Esophagus muscularis mucosa (tissue), 4 donors: Measurements from ENCODE around the gene TFF2. TPM values are rescaled to one million over a fixed set of nuclear protein-coding genes. Genes with fewer than 3 reads are reported as not detected.

ENCODE experiments used
- DNase-seq: peaks from one replicate; pipeline ENCODE4 v3.0.0-alpha.2; 2017; ENCODE audit errors: extremely low spot score
- H3K27ac ChIP-seq, 4 donors: fragments of 200-600 bp; sonication (generic); replicated peaks in 1 of 4; 1 replicate in 3 of 4; 2 replicates in 1 of 4; pipeline ENCODE4 v1.5.1; 2016 to 2019; ENCODE audit warnings: mild to moderate bottlenecking in 1 of 4
- H3K27me3 ChIP-seq, 4 donors: fragments of 200-600 bp; sonication (generic); one replicate each; pipeline versions ENCODE4 v1.5.1 to v1.6.0; 2016 to 2019
- H3K36me3 ChIP-seq, 4 donors: fragments of 200-600 bp; sonication (generic); one replicate each; pipeline ENCODE4 v1.5.1; 2016 to 2019
- H3K4me1 ChIP-seq, 4 donors: fragments of 200-600 bp; sonication (generic); one replicate each; pipeline ENCODE4 v1.5.1; 2016 to 2019
- H3K4me3 ChIP-seq, 4 donors: fragments of 200-600 bp; sonication (generic); 1 replicate in 2 of 4; 2 replicates in 2 of 4; pipeline ENCODE4 v1.5.1; 2016 to 2019; ENCODE audit warnings: mild to moderate bottlenecking in 4 of 4, moderate library complexity in 1 of 4
- H3K9me3 ChIP-seq, 4 donors: fragments of 200-600 bp; sonication (generic); 1 replicate in 3 of 4; 2 replicates in 1 of 4; pipeline ENCODE4 v1.5.1; 2016 to 2019
- EP300 ChIP-seq: sonication (generic); formaldehyde crosslinking; IDR thresholded peaks from one replicate; pipeline ENCODE4 v1.6.1; 2017; ENCODE audit warnings: antibody characterized with exemption
- POLR2A ChIP-seq: fragments of 450-650 bp; IDR thresholded peaks from one replicate; pipeline ENCODE4 v1.6.1; 2017; ENCODE audit warnings: antibody characterized with exemption, moderate library complexity, mild to moderate bottlenecking, low read depth
- POLR2AphosphoS5 ChIP-seq, 2 donors: sonication (generic); formaldehyde crosslinking; IDR thresholded peaks; one replicate each; pipeline ENCODE4 v1.6.1; 2017; ENCODE audit warnings: antibody characterized with exemption in 2 of 2
- WGBS: methylation state at CpG from one replicate; pipeline ENCODE4 v1.1.5; 2018; 5-methylcytosine and 5-hydroxymethylcytosine counted together
- intact Hi-C: fragments of 100-400 bp; cut with DNase I; formaldehyde crosslinking; loops from one replicate; pipeline ENCODE4 v1.15.1; 2023
- total RNA-seq, 4 donors: library from RNA; depleted of rRNA; stranded (reverse); fragments of >200 nt; gene quantifications; one replicate each; pipeline versions ENCODE4 v1.1.0 to v1.2.1, GENCODE V29; 2016
- TF ChIP-seq, protein P1 (sequence below), 3 experiments: fragments of 200-600 bp in 2 of 3; fragments of 450-650 bp in 1 of 3; sonication (generic) in 2 of 3; IDR thresholded peaks; one replicate each; pipeline ENCODE4 v1.5.1; 2017 to 2019; ENCODE audit warnings: antibody characterized with exemption in 3 of 3, mild to moderate bottlenecking in 2 of 3, moderate library complexity in 1 of 3

Gene TFF2
- total RNA-seq, 4 donors from 2014 or later, result not detected

DNA sequence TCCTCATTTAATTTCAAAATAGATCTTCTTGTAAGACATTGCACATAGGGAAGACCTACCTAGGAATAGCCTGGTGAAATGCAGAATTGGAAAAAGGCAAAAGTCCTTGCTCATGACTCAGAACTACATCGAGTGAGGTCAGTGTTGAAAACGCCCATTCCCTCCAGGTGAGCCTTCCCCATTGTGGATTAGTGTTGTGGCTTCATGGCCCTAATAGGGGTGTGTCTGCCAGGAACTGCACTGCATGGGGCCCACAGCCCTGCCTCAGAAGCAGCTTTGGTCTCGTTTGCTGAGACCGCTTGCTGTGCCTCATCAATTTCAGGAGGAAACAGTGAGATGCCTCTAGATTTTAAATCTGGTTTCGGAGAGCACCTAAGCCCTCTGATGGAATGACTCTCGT lies 52.6 kb downstream of the TFF2 start:
- DNase-seq, result no peak
- WGBS, result 83% methylated on average over 6 of the region's 6 CpGs
- Histone ChIP-seq H3K27me3 (no peaks in the 10 kb centered on the region), H3K4me3 (no peak overlapping the region), H3K4me1 (peaks cover 12 to 22% (median 17%) of the 10 kb centered on the region in 4 donors), H3K27ac (no peak overlapping the region), H3K36me3 (peaks cover 0 to 38% (median 26%) of the 10 kb centered on the region in 4 donors), H3K9me3 (no peaks in the 10 kb centered on the region)
- intact Hi-C loops, result no loop called here
- TF ChIP-seq, protein P1, sequence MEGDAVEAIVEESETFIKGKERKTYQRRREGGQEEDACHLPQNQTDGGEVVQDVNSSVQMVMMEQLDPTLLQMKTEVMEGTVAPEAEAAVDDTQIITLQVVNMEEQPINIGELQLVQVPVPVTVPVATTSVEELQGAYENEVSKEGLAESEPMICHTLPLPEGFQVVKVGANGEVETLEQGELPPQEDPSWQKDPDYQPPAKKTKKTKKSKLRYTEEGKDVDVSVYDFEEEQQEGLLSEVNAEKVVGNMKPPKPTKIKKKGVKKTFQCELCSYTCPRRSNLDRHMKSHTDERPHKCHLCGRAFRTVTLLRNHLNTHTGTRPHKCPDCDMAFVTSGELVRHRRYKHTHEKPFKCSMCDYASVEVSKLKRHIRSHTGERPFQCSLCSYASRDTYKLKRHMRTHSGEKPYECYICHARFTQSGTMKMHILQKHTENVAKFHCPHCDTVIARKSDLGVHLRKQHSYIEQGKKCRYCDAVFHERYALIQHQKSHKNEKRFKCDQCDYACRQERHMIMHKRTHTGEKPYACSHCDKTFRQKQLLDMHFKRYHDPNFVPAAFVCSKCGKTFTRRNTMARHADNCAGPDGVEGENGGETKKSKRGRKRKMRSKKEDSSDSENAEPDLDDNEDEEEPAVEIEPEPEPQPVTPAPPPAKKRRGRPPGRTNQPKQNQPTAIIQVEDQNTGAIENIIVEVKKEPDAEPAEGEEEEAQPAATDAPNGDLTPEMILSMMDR (IDR thresholded peaks at IDR 0.05), result no peak
- TF ChIP-seq EP300 (no peak), POLR2AphosphoS5 (IDR thresholded peaks at IDR 0.05) (no peak), POLR2A (no peak)

DNA sequence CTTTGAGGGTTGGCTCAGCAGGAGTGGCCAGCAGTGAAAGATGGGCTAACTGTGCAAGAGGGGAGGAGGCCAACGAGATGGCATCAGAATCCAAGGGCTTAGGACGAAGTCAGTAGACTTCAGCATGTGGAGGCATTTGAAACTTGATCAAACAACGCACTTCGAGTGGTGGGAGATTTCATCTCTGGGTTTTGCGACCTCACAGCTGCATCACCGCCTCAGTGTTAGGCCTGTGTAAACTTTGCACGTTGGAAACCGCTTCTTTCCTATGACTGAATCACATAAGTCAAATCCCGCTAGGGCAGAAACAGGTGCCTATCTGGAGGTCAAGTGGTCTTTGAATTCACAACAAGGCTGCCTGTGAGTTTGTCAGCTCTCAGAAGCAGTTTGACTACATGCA lies 53.4 kb downstream of the TFF2 start:
- intact Hi-C loops, result no loop called here
- Histone ChIP-seq H3K27ac (no peak overlapping the region), H3K36me3 (peaks cover 2 to 45% (median 31%) of the 10 kb centered on the region in 4 donors), H3K4me1 (peaks cover 6 to 22% (median 14%) of the 10 kb centered on the region in 4 donors), H3K9me3 (no peaks in the 10 kb centered on the region), H3K4me3 (no peak overlapping the region), H3K27me3 (no peaks in the 10 kb centered on the region)
- TF ChIP-seq, protein P1 (IDR thresholded peaks at IDR 0.05), result no peak
- TF ChIP-seq POLR2AphosphoS5 (IDR thresholded peaks at IDR 0.05) (no peak), POLR2A (no peak), EP300 (no peak)
- no peak for DNase-seq
- whole genome bisulfite sequencing, result 84% methylated on average over 9 of the region's 9 CpGs

DNA sequence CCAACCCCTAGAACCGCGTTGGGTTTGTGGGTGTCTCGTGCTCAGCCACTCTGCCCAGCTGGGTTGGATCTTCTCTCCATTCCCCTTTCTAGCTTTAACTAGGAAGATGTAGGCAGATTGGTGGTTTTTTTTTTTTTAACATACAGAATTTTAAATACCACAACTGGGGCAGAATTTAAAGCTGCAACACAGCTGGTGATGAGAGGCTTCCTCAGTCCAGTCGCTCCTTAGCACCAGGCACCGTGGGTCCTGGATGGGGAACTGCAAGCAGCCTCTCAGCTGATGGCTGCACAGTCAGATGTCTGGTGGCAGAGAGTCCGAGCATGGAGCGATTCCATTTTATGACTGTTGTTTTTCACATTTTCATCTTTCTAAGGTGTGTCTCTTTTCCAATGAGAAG lies 54.3 kb downstream of the TFF2 start:
- Histone ChIP-seq H3K27ac (no peak overlapping the region), H3K27me3 (no peaks in the 10 kb centered on the region), H3K9me3 (no peaks in the 10 kb centered on the region), H3K36me3 (peaks cover 8 to 54% (median 39%) of the 10 kb centered on the region in 4 donors), H3K4me3 (no peak overlapping the region), H3K4me1 (peaks cover 5 to 15% (median 10%) of the 10 kb centered on the region in 4 donors)
- TF ChIP-seq, protein P1 (IDR thresholded peaks at IDR 0.05), result no peak
- TF ChIP-seq POLR2A (no peak), POLR2AphosphoS5 (IDR thresholded peaks at IDR 0.05) (no peak), EP300 (no peak)
- intact Hi-C loops, result no loop called here
- 79% methylated on average over 7 of the region's 7 CpGs for WGBS
- no peak for DNase-seq

Other genes starting within 250 kb of the TFF2 start
- gene ABCG1, start 131.9 kb downstream of the TFF2 start, total RNA-seq, result 10 to 100 TPM; 16.1 to 25.9 (median 20.0) TPM
- gene TFF3, start 35.6 kb downstream of the TFF2 start, total RNA-seq, result 10 to 100 TPM in 1 of 4 donors, 1 to 10 TPM in 3; 2.5 to 24.4 (median 9.3) TPM
- not detected for gene TFF1, start 15.5 kb upstream of the TFF2 start, total RNA-seq
- not detected for gene TMPRSS3, start 45.1 kb upstream of the TFF2 start, total RNA-seq
- under 1 TPM in 3 of 4 donors, not detected in 1; 0.17 to 0.78 (median 0.50) TPM for gene UBASH3A, start 52.9 kb upstream of the TFF2 start, total RNA-seq
- under 1 TPM in 3 of 4 donors, not detected in 1; 0.50 to 0.78 (median 0.57) TPM for gene RSPH1, start 145.2 kb upstream of the TFF2 start, total RNA-seq
- 10 to 100 TPM in 1 of 4 donors, 1 to 10 TPM in 3; 5.4 to 11.1 (median 7.1) TPM for gene SLC37A1, start 162.9 kb upstream of the TFF2 start, total RNA-seq